GM23338 (cell line): Measurements from ENCODE around the gene C6orf136. TPM values are rescaled to one million over a fixed set of nuclear protein-coding genes. Genes with fewer than 3 reads are reported as not detected.

Experiments
- ATAC-seq: fragments of 200-7000 bp; cut with Tn5 transposase; 3 replicates; pipeline ENCODE4 v1.9.1; 2020
- DNase-seq: peaks from one replicate; pipeline ENCODE4 v3.0.0-alpha.2; 2015; ENCODE audit warnings: low spot score
- H2AFZ ChIP-seq: fragments of 200-600 bp; sonication (generic); 2 replicates; pipeline ENCODE4 v1.8.0; 2016; ENCODE audit warnings: antibody characterized with exemption, mild to moderate bottlenecking, moderate library complexity
- H3F3A ChIP-seq: fragments of 200-600 bp; sonication (generic); replicated peaks from 2 replicates; pipeline ENCODE4 v1.8.0; 2017; ENCODE audit warnings: antibody characterized with exemption, mixed run types, low read depth
- H3K27ac ChIP-seq: fragments of 200-600 bp; sonication (generic); 2 replicates; pipeline ENCODE4 v1.6.1; 2016; ENCODE audit warnings: low read depth
- H3K27me3 ChIP-seq: fragments of 200-600 bp; sonication (generic); 2 replicates; pipeline ENCODE4 v1.8.0; 2016; ENCODE audit warnings: mild to moderate bottlenecking, mixed run types, moderate library complexity; ENCODE audit not compliant: insufficient read depth
- H3K36me3 ChIP-seq: fragments of 200-600 bp; sonication (generic); 2 replicates; pipeline ENCODE4 v1.8.0; 2016; ENCODE audit warnings: mild to moderate bottlenecking; ENCODE audit not compliant: insufficient read depth
- H3K4me1 ChIP-seq: fragments of 200-600 bp; sonication (generic); 2 replicates; pipeline ENCODE4 v1.8.0; 2016; ENCODE audit warnings: mild to moderate bottlenecking, moderate library complexity; ENCODE audit not compliant: insufficient read depth
- H3K4me2 ChIP-seq: fragments of 200-600 bp; sonication (generic); 2 replicates; pipeline ENCODE4 v1.7.1; 2017; ENCODE audit warnings: mixed run types
- H3K4me3 ChIP-seq: fragments of 200-600 bp; sonication (generic); 2 replicates; pipeline ENCODE4 v1.6.1; 2016; ENCODE audit warnings: mixed run types
- H3K79me2 ChIP-seq: fragments of 200-600 bp; sonication (generic); replicated peaks from 2 replicates; pipeline ENCODE4 v1.8.0; 2017; ENCODE audit warnings: mild to moderate bottlenecking; ENCODE audit not compliant: insufficient read depth
- H3K9me2 ChIP-seq: fragments of 200-600 bp; sonication (generic); 2 replicates; pipeline ENCODE4 v1.8.0; 2017; ENCODE audit not compliant: insufficient read depth
- H4K20me1 ChIP-seq: fragments of 200-600 bp; sonication (generic); replicated peaks from 2 replicates; pipeline ENCODE4 v1.8.0; 2017; ENCODE audit warnings: mild to moderate bottlenecking; ENCODE audit not compliant: insufficient read depth
- H3K27ac Mint-ChIP-seq: 2 replicates; pipeline ENCODE4 v1.8.0; 2020; ENCODE audit warnings: inconsistent platforms, mild to moderate bottlenecking, moderate library complexity, mixed read lengths
- H3K27me3 Mint-ChIP-seq: 3 replicates; pipeline ENCODE4 v1.8.0; 2022; ENCODE audit warnings: low read depth, mild to moderate bottlenecking, moderate library complexity, mixed read lengths, inconsistent platforms; ENCODE audit not compliant: insufficient read depth, poor library complexity
- H3K36me3 Mint-ChIP-seq: 3 replicates; pipeline ENCODE4 v1.8.0; 2021; ENCODE audit warnings: low read depth, mild to moderate bottlenecking, inconsistent platforms, moderate library complexity, mixed read lengths
- H3K4me1 Mint-ChIP-seq: 3 replicates; pipeline ENCODE4 v1.8.0; 2020; ENCODE audit warnings: mild to moderate bottlenecking, inconsistent platforms, mixed read lengths
- H3K4me3 Mint-ChIP-seq: 3 replicates; pipeline ENCODE4 v1.8.0; 2021; ENCODE audit warnings: moderate library complexity, mild to moderate bottlenecking, inconsistent platforms, mixed read lengths
- H3K9me3 Mint-ChIP-seq: 3 replicates; pipeline ENCODE4 v1.8.0; 2020; ENCODE audit warnings: moderate library complexity, mild to moderate bottlenecking, inconsistent platforms, mixed read lengths
- EZH2phosphoT487 ChIP-seq: fragments of 200-600 bp; sonication (generic); IDR thresholded peaks from one replicate; pipeline ENCODE4 v1.8.1; 2018; ENCODE audit warnings: antibody characterized with exemption; ENCODE audit not compliant: unreplicated experiment
- JUNB ChIP-seq: IDR thresholded peaks from one replicate; pipeline ENCODE4 v1.6.1; 2016; ENCODE audit warnings: antibody characterized with exemption; ENCODE audit not compliant: unreplicated experiment
- NANOG ChIP-seq: IDR thresholded peaks from 2 replicates; pipeline ENCODE4 v1.6.1; 2016; ENCODE audit warnings: antibody characterized with exemption, borderline replicate concordance
- STAT1 ChIP-seq: IDR thresholded peaks from one replicate; pipeline ENCODE4 v1.6.1; 2016; ENCODE audit warnings: antibody characterized with exemption; ENCODE audit not compliant: unreplicated experiment
- ZNF114 ChIP-seq: fragments of 250-450 bp; sonication (Bioruptor Pico); IDR thresholded peaks from 2 replicates; pipeline ENCODE4 v1.5.0; 2020; ENCODE audit warnings: mild to moderate bottlenecking, moderate library complexity
- ZNF331 ChIP-seq: fragments of 250-450 bp; sonication (Bioruptor Pico); IDR thresholded peaks from 2 replicates; pipeline ENCODE4 v1.5.0; 2020; ENCODE audit warnings: low read depth, mild to moderate bottlenecking, moderate library complexity
- polyA plus RNA-seq: library from polyadenylated mRNA; unstranded; fragments of >200 nt; fragmentation: Nextera tagmentation; extraction: Ambion mirVana; gene quantifications from 2 replicates; pipeline ENCODE4 v1.2.1, GENCODE V29; 2016
- total RNA-seq: library from RNA; depleted of rRNA; stranded (reverse); fragments of >200 nt; shearing (Covaris generic); gene quantifications from 2 replicates; pipeline ENCODE4 v1.2.3, GENCODE V29; 2014
- TF ChIP-seq, protein P1 (sequence below): fragments of 250-450 bp; sonication (Bioruptor Pico); IDR thresholded peaks from 2 replicates; pipeline ENCODE4 v1.5.0; 2020; ENCODE audit warnings: mild to moderate bottlenecking, moderate library complexity

C6orf136 gene
- total and polyA plus RNA-seq, 2 experiments from 2014 or later, result 12.5 to 27.5 TPM

DNA sequence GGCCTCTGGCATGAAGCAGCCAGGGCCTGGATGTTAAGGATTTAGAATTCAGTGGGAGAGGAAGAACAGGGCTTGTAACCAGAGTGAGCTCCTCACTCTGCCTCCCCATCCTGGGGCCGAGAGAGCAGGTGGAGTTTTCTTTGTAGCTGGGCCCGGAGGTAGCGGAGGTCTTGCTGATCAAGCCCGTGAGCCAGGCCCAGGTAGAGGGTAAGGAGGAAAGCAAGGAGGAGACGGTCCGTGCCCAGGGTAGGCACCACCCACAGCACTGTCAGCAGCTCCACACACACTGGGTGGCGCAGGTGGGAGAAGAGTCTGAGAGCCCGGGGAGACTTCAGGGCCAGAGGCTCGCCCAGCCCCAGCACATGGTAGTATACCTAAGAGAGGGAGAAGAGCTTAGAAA lies 41.6 kb downstream of the C6orf136 start (continued):
- TF ChIP-seq, protein P1, sequence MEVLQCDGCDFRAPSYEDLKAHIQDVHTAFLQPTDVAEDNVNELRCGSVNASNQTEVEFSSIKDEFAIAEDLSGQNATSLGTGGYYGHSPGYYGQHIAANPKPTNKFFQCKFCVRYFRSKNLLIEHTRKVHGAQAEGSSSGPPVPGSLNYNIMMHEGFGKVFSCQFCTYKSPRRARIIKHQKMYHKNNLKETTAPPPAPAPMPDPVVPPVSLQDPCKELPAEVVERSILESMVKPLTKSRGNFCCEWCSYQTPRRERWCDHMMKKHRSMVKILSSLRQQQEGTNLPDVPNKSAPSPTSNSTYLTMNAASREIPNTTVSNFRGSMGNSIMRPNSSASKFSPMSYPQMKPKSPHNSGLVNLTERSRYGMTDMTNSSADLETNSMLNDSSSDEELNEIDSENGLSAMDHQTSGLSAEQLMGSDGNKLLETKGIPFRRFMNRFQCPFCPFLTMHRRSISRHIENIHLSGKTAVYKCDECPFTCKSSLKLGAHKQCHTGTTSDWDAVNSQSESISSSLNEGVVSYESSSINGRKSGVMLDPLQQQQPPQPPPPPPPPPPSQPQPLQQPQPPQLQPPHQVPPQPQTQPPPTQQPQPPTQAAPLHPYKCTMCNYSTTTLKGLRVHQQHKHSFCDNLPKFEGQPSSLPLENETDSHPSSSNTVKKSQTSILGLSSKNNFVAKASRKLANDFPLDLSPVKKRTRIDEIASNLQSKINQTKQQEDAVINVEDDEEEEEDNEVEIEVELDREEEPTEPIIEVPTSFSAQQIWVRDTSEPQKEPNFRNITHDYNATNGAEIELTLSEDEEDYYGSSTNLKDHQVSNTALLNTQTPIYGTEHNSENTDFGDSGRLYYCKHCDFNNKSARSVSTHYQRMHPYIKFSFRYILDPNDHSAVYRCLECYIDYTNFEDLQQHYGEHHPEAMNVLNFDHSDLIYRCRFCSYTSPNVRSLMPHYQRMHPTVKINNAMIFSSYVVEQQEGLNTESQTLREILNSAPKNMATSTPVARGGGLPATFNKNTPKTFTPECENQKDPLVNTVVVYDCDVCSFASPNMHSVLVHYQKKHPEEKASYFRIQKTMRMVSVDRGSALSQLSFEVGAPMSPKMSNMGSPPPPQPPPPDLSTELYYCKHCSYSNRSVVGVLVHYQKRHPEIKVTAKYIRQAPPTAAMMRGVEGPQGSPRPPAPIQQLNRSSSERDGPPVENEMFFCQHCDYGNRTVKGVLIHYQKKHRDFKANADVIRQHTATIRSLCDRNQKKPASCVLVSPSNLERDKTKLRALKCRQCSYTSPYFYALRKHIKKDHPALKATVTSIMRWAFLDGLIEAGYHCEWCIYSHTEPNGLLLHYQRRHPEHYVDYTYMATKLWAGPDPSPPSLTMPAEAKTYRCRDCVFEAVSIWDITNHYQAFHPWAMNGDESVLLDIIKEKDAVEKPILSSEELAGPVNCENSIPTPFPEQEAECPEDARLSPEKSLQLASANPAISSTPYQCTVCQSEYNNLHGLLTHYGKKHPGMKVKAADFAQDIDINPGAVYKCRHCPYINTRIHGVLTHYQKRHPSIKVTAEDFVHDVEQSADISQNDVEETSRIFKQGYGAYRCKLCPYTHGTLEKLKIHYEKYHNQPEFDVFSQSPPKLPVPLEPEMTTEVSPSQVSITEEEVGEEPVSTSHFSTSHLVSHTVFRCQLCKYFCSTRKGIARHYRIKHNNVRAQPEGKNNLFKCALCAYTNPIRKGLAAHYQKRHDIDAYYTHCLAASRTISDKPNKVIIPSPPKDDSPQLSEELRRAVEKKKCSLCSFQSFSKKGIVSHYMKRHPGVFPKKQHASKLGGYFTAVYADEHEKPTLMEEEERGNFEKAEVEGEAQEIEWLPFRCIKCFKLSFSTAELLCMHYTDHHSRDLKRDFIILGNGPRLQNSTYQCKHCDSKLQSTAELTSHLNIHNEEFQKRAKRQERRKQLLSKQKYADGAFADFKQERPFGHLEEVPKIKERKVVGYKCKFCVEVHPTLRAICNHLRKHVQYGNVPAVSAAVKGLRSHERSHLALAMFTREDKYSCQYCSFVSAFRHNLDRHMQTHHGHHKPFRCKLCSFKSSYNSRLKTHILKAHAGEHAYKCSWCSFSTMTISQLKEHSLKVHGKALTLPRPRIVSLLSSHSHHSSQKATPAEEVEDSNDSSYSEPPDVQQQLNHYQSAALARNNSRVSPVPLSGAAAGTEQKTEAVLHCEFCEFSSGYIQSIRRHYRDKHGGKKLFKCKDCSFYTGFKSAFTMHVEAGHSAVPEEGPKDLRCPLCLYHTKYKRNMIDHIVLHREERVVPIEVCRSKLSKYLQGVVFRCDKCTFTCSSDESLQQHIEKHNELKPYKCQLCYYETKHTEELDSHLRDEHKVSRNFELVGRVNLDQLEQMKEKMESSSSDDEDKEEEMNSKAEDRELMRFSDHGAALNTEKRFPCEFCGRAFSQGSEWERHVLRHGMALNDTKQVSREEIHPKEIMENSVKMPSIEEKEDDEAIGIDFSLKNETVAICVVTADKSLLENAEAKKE (CRISPR knock-in tag), result no peak
- TF ChIP-seq ZNF331 (CRISPR knock-in tag) (no peak), EZH2phosphoT487 (no peak)

DNA sequence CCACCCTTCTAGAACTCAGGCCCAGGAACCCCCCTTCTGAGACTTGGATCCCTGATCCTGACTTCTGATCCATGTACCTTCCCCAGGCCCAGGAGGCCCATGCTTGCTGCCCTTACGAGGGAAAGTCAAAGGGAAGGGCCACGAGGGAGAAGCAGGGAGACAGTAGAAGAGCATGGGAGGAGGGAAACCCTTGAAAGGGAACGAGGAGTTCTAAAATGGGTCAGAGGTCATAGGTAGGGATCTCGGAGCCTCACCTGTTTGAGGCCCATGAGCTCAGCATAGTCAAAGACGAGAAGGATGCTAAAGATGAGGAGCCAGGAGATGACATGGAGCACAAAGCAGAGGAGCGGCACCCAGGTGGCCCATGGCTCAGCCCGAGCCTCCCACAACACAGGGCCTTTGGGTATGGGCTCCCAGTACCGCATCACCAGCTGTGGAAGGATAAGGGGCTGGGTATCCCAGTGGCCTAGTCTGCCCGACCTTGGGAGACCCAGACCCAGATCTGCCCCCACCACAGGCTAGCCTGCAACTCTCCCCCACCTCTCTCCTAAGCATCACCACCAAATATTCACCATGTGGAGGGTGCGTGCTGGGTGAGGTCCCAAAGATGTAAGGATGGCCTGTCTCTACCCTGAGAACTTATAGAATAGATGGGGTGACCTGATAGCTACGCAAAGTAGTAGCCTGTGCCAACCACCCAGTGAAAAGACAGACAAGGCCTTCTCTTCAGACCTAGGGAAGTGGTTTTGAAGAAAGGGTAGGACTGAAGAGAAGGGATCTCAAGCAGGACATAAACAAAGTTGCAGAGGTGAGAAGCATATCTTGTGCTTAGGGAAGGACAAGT lies 42.3 kb downstream of the C6orf136 start:
- H3K27ac ChIP-seq, result no peak overlapping the region
- Mint-ChIP-seq H3K27me3 (peaks cover 35% of the 10 kb centered on the region), H3K9me3 (no peaks in the 10 kb centered on the region; the same call in 2 of the 3 replicates), H3K27ac (no peak overlapping the region), H3K4me3 (peak overlapping the region; percentile 88), H3K4me1 (peaks cover 52% of the 10 kb centered on the region), H3K36me3 (peaks cover 18% of the 10 kb centered on the region)
- no peak for ATAC-seq
- H3K4me2 ChIP-seq, result peak overlapping the region; percentile 81
- H2AFZ ChIP-seq, result no peak overlapping the region
- peaks cover 12% of the 10 kb centered on the region for H3F3A ChIP-seq
- H3K4me3 ChIP-seq, result peak overlapping the region; percentile 94; the same call in 1 of the 2 replicates
- H3K27me3 ChIP-seq, result 0 out of 2 replicates have a peak, but pooled peaks cover 5% of the 10 kb centered on the region
- no peaks in the 10 kb centered on the region for H3K36me3 ChIP-seq
- no peak for TF ChIP-seq JUNB
- no peak for TF ChIP-seq ZNF331 (CRISPR knock-in tag)
- no peak for TF ChIP-seq STAT1
- no peak for TF ChIP-seq ZNF114 (CRISPR knock-in tag)
- TF ChIP-seq NANOG, result no peak
- H3K9me2 ChIP-seq, result no peaks in the 10 kb centered on the region
- H4K20me1 ChIP-seq, result no peaks in the 10 kb centered on the region
- H3K4me1 ChIP-seq, result peaks cover 31% of the 10 kb centered on the region
- no peak for DNase-seq
- H3K79me2 ChIP-seq, result peaks cover 8% of the 10 kb centered on the region; the same call in 1 of the 2 replicates
